CD4-positive, alpha-beta T cell treated with Interleukin-4 for 1 hour (primary cell): Measurements from ENCODE around the gene LMCD1.
A peak's percentile ranks its signal among the peaks of the same experiment; 100 is the strongest.

ENCODE experiments used
- DNase-seq, 2 donors: peaks; one replicate each; pipeline ENCODE4 v3.0.0-alpha.2; 2020 to 2022

Gene LMCD1

GRCh38 chr3:8501371-8502131 is at the start of gene LMCD1:
Gene LMCD1, plus strand, starts transcription at chr3:8501823. Its CDS starts 116 bp downstream, at chr3:8501939.
- DNase-seq = peak; percentile 84 to 88

DNA sequence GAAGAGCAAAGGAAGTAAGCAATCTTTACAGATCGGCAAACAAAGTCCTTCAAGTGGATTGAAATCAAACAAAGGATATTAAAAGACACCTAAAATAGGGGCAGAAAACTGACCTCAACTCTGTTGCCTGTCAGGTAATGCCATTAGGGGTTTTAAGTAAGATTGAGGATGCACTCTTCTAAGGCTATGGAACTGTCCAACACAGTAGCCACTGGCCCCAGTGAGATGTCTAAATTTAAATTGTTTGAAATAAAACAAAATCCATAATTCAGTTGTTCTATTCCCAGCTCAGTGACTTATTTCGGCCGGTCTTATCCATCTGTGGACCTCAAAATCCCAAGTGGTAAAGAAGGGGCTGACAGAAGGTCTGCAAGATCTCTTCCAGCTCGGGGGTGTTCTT is 49.5 kb upstream of the LMCD1 start:
- DNase-seq = no peak

- DNase-seq = no peak
Measured at GRCh38 chr3:8453153-8453552, 48.5 kb upstream of the LMCD1 start.

GRCh38 chr3:8455526-8456411 is 45.9 kb upstream of the LMCD1 start:
- DNase-seq = no peak

GRCh38 chr3:8456412-8456811 is 45.2 kb upstream of the LMCD1 start:
- DNase-seq = no peak

DNA sequence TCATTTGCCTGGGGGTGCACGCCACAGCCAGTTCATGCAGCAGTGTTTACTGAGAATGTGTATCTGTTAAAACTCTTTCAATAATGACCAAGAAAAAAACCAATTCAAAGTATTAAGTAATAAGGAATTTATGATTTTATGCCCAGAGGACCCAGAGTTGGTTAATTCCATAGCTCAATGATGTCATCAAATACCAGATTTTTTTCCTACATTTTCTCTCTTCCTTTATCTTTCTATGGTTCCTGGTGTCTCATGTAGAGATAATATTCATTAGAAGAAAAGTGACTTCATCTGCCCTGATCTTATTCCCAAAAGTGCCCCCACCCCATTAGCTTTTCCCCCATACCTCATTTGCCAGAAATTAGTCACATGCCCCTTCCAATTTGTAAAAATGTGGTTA is 44.6 kb upstream of the LMCD1 start:
- no peak for DNase-seq

- DNase-seq = no peak
Measured at GRCh38 chr3:8458238-8458661, 43.4 kb upstream of the LMCD1 start.

GRCh38 chr3:8458711-8459110 is 42.9 kb upstream of the LMCD1 start:
- DNase-seq = no peak

GRCh38 chr3:8460050-8460708 is 41.4 kb upstream of the LMCD1 start:
- no peak for DNase-seq

- no peak for DNase-seq
Measured at GRCh38 chr3:8460815-8461456, 40.7 kb upstream of the LMCD1 start.

GRCh38 chr3:8464668-8465067 is 37.0 kb upstream of the LMCD1 start:
- DNase-seq = no peak

GRCh38 chr3:8466526-8466925 is 35.1 kb upstream of the LMCD1 start:
- DNase-seq = no peak

GRCh38 chr3:8470801-8471200 is 30.8 kb upstream of the LMCD1 start:
- no peak for DNase-seq

DNA sequence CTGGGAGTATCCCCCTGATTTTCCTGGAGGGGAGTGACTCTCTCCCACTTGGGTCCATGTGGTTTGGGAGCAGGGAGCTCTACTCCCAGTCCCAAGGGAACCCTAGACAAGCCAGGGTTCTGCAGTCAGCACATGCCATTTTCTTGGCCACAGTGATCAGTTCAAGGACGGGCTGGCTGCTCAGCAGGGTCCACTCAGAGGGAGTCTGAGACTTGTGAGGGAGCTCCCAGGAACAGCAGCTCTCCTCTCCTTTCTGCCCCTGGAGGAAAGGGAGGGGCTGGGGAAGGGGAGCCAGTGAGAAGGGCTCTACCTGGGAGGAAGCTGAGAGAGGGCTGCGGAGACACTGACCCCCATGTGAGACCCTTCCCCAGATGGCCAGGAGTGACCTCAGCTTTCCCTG is 29.1 kb upstream of the LMCD1 start:
- no peak for DNase-seq

GRCh38 chr3:8473029-8473428 is 28.6 kb upstream of the LMCD1 start:
- DNase-seq = no peak

DNA sequence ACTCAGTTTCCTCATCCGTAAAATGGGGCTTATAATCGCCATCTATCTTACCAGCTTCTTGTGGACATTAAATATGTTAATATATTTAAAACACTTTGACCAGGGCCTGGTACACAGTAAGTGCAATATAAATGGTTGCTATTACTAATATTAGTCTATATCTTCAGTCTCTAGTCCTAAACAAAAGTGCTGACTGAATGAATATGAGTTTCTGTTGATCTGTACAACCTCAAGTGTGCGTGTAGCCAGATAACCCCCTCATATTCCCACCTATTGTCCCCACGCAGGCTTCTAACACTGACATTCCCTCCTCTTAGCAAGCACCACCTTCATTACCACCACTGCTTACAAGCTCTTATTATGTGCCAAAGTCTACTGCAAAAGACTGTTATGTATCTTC is 27.6 kb upstream of the LMCD1 start:
- no peak for DNase-seq

GRCh38 chr3:8474991-8475390 is 26.6 kb upstream of the LMCD1 start:
- no peak for DNase-seq

DNA sequence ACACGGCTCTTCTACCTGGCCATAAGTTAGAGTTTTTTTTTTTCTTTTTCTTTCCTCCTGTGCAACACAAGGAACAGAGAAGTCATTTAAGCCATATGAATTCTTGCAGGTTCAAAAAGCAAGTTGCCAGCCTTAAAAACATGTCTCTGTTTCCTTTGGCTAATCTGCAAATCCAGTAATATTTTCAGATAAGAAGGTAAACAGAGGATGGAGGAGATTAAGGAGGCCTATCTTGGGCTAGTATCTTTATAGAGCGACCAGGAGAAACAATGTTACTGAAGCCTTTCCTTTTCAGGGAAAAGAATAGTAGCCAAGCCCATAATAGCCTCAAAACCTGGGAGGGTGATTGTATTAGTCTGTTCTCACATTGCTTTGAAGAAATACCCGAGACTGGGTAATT is 20.9 kb upstream of the LMCD1 start:
- no peak for DNase-seq

GRCh38 chr3:8481380-8481779 is 20.2 kb upstream of the LMCD1 start:
- DNase-seq = no peak

DNA sequence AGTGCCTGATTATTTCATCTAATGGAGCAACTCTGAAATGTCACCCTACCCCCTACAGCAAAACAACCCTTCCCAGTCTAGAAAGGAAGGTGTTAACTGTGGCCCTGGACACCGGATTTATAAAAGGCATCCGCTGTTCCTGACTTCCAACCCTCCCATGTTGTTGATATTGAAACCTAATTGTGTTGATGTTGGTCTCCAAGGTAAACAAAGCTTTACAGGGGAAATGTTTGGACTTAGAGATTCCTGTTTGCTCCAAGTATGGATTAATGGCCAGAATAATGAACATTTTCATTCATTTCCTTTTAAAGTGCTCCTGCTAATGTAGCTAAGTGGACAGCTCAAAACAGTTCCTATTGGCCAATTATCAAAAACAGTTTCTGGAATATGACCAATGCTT is 19.4 kb upstream of the LMCD1 start:
- DNase-seq = no peak

DNA sequence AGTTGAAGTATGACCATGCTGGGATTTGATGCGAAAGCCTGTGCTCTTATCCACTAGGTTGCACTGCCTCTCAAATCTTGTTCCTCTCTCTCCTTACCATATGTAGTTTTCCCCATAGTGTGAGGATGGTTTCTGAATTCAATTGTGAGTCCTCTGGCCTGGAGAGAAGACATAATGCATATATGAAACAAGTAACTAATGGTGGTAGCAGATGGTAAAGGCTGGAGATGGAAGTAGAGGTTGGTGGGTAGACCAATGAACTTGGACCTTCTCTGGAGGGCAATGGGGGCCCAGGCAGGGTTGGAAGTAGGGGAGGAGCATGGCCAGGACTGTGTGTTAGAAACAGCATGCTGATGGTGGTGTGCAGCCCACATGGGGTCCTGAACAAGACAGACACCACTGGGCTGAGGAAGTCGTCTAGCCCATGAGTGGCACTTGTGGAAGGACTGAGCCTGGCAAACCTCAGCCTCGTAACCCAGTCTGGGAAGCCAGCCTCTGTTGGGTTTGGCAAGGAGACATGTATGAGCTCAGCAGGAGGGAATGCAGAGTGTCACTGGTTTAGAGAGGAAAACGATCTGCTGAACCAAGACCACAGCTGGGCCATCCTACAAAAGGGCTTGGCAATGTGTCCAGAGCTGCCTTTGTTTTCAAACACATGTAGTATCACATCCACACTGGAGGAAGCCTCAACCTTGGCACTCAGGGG is 18.5 kb upstream of the LMCD1 start:
- no peak for DNase-seq

GRCh38 chr3:8484409-8485140 is 17.0 kb upstream of the LMCD1 start:
- no peak for DNase-seq
